ENCODE results near the gene RNF157. TPM values are rescaled to one million over a fixed set of nuclear protein-coding genes. Genes with fewer than 3 reads are reported as not detected.

Gene RNF157
- total and polyA plus RNA-seq, 4 donors: 0.36 to 3.8 (median 1.8) TPM

- Histone ChIP-seq H3K27ac (ENCODE audit: low read depth in 1 of 2, low read length in 2 of 2) (no peak overlapping the region), H3K9me3 (ENCODE audit: control insufficient read depth, low read length) (no peaks in the 10 kb centered on the region), H3K4me3 (ENCODE audit: low read length in 2 of 2) (no peak overlapping the region), H3K4me1 (ENCODE audit: control insufficient read depth in 1 of 2, insufficient read depth in 2 of 2, low read length in 2 of 2) (no peaks in the 10 kb centered on the region), H3K27me3 (ENCODE audit: control insufficient read depth in 1 of 2, insufficient read depth in 2 of 2, low read length in 1 of 2) (no peaks in the 10 kb centered on the region), H3K36me3 (ENCODE audit: control insufficient read depth in 1 of 2, insufficient read depth in 2 of 2, low read length in 1 of 2) (no peaks in the 10 kb centered on the region)
- DNase-seq (no peak), ATAC-seq (ENCODE audit: low FRiP score) (no peak)
- intact Hi-C loops (cut with DNase I): no loop called here
- 96 to 97% methylated on average over 3 of the region's 3 CpGs for WGBS, 2 donors
These were observed 86.0 kb downstream of the RNF157 start for GRCh38 chr17:76154292-76154691.

- WGBS, 2 donors: 43 to 50% methylated on average over 5 of the region's 5 CpGs
- no peaks in the 10 kb centered on the region for H3K4me1 ChIP-seq (ENCODE audit: control insufficient read depth in 1 of 2, insufficient read depth in 2 of 2, low read length in 2 of 2)
- H3K27ac ChIP-seq (ENCODE audit: low read depth in 1 of 2, low read length in 2 of 2): no peak overlapping the region
- DNase-seq (no peak), ATAC-seq (ENCODE audit: low FRiP score) (no peak)
- H3K36me3 ChIP-seq (ENCODE audit: control insufficient read depth in 1 of 2, insufficient read depth in 2 of 2, low read length in 1 of 2): no peaks in the 10 kb centered on the region
- no peaks in the 10 kb centered on the region for H3K27me3 ChIP-seq (ENCODE audit: control insufficient read depth in 1 of 2, insufficient read depth in 2 of 2, low read length in 1 of 2)
- intact Hi-C loops (cut with DNase I): no loop called here
- no peak overlapping the region for H3K4me3 ChIP-seq (ENCODE audit: low read length in 2 of 2)
- H3K9me3 ChIP-seq (ENCODE audit: control insufficient read depth, low read length): no peaks in the 10 kb centered on the region
These were observed 86.7 kb downstream of the RNF157 start for GRCh38 chr17:76153640-76154039.

- WGBS, 2 donors: 89 to 91% methylated on average over 9 of the region's 9 CpGs
- no peaks in the 10 kb centered on the region for H3K36me3 ChIP-seq (ENCODE audit: control insufficient read depth in 1 of 2, insufficient read depth in 2 of 2, low read length in 1 of 2)
- intact Hi-C loops (cut with DNase I): no loop called here
These were observed 87.1 kb downstream of the RNF157 start for GRCh38 chr17:76153202-76153601.

GRCh38 chr17:76152591-76152990, 87.7 kb downstream of the RNF157 start:
- no peaks in the 10 kb centered on the region for H3K27me3 ChIP-seq (ENCODE audit: control insufficient read depth in 1 of 2, insufficient read depth in 2 of 2, low read length in 1 of 2)
- no peak overlapping the region for H3K27ac ChIP-seq (ENCODE audit: low read depth in 1 of 2, low read length in 2 of 2)
- ATAC-seq (ENCODE audit: low FRiP score) (no peak), DNase-seq (no peak)
- H3K4me3 ChIP-seq (ENCODE audit: low read length in 2 of 2): no peak overlapping the region
- intact Hi-C loops (cut with DNase I): no loop called here
- WGBS, 2 donors: 90 to 95% methylated on average over 7 of the region's 7 CpGs
- no peaks in the 10 kb centered on the region for H3K36me3 ChIP-seq (ENCODE audit: control insufficient read depth in 1 of 2, insufficient read depth in 2 of 2, low read length in 1 of 2)
- H3K9me3 ChIP-seq (ENCODE audit: control insufficient read depth, low read length): no peaks in the 10 kb centered on the region
- no peaks in the 10 kb centered on the region for H3K4me1 ChIP-seq (ENCODE audit: control insufficient read depth in 1 of 2, insufficient read depth in 2 of 2, low read length in 2 of 2)

More at GRCh38 chr17:76153202-76153601, 87.1 kb downstream of the RNF157 start:
- Histone ChIP-seq H3K27ac (ENCODE audit: low read depth in 1 of 2, low read length in 2 of 2) (no peak overlapping the region), H3K4me3 (ENCODE audit: low read length in 2 of 2) (no peak overlapping the region), H3K27me3 (ENCODE audit: control insufficient read depth in 1 of 2, insufficient read depth in 2 of 2, low read length in 1 of 2) (no peaks in the 10 kb centered on the region), H3K4me1 (ENCODE audit: control insufficient read depth in 1 of 2, insufficient read depth in 2 of 2, low read length in 2 of 2) (no peaks in the 10 kb centered on the region), H3K9me3 (ENCODE audit: control insufficient read depth, low read length) (no peaks in the 10 kb centered on the region)
- no peak for DNase-seq
- no peak for ATAC-seq (ENCODE audit: low FRiP score)

GRCh38 chr17:76151896-76152454, 88.3 kb downstream of the RNF157 start:
- WGBS, 2 donors: 95 to 98% methylated on average over 8 of the region's 8 CpGs
- H3K27me3 ChIP-seq (ENCODE audit: control insufficient read depth in 1 of 2, insufficient read depth in 2 of 2, low read length in 1 of 2): no peaks in the 10 kb centered on the region
- no peak overlapping the region for H3K4me3 ChIP-seq (ENCODE audit: low read length in 2 of 2)
- H3K4me1 ChIP-seq (ENCODE audit: control insufficient read depth in 1 of 2, insufficient read depth in 2 of 2, low read length in 2 of 2): no peaks in the 10 kb centered on the region
- H3K27ac ChIP-seq (ENCODE audit: low read depth in 1 of 2, low read length in 2 of 2): no peak overlapping the region
- no peaks in the 10 kb centered on the region for H3K9me3 ChIP-seq (ENCODE audit: control insufficient read depth, low read length)
- no peaks in the 10 kb centered on the region for H3K36me3 ChIP-seq (ENCODE audit: control insufficient read depth in 1 of 2, insufficient read depth in 2 of 2, low read length in 1 of 2)
- no peak for ATAC-seq (ENCODE audit: low FRiP score)
- DNase-seq: no peak
- intact Hi-C loops (cut with DNase I): no loop called here

GRCh38 chr17:76150712-76151622, 89.3 kb downstream of the RNF157 start:
- no peaks in the 10 kb centered on the region for H3K36me3 ChIP-seq (ENCODE audit: control insufficient read depth in 1 of 2, insufficient read depth in 2 of 2, low read length in 1 of 2)
- DNase-seq: no peak
- H3K4me3 ChIP-seq (ENCODE audit: low read length in 2 of 2): no peak overlapping the region
- intact Hi-C loops (cut with DNase I): no loop called here
- H3K27me3 ChIP-seq (ENCODE audit: control insufficient read depth in 1 of 2, insufficient read depth in 2 of 2, low read length in 1 of 2): no peaks in the 10 kb centered on the region
- ATAC-seq (ENCODE audit: low FRiP score): no peak
- WGBS, 2 donors: 63 to 70% methylated on average over 23 of the region's 23 CpGs
- no peaks in the 10 kb centered on the region for H3K9me3 ChIP-seq (ENCODE audit: control insufficient read depth, low read length)
- no peaks in the 10 kb centered on the region for H3K4me1 ChIP-seq (ENCODE audit: control insufficient read depth in 1 of 2, insufficient read depth in 2 of 2, low read length in 2 of 2)
- H3K27ac ChIP-seq (ENCODE audit: low read depth in 1 of 2, low read length in 2 of 2): no peak overlapping the region

GRCh38 chr17:76149214-76149613, 91.1 kb downstream of the RNF157 start:
- Histone ChIP-seq H3K4me1 (ENCODE audit: control insufficient read depth in 1 of 2, insufficient read depth in 2 of 2, low read length in 2 of 2) (no peaks in the 10 kb centered on the region), H3K9me3 (ENCODE audit: control insufficient read depth, low read length) (no peaks in the 10 kb centered on the region), H3K4me3 (ENCODE audit: low read length in 2 of 2) (no peak overlapping the region), H3K27ac (ENCODE audit: low read depth in 1 of 2, low read length in 2 of 2) (no peak overlapping the region), H3K36me3 (ENCODE audit: control insufficient read depth in 1 of 2, insufficient read depth in 2 of 2, low read length in 1 of 2) (no peaks in the 10 kb centered on the region), H3K27me3 (ENCODE audit: control insufficient read depth in 1 of 2, insufficient read depth in 2 of 2, low read length in 1 of 2) (no peaks in the 10 kb centered on the region)
- 92 to 95% methylated on average over 10 of the region's 10 CpGs for WGBS, 2 donors
- DNase-seq (no peak), ATAC-seq (ENCODE audit: low FRiP score) (no peak)
- intact Hi-C loops (cut with DNase I): no loop called here

GRCh38 chr17:76148015-76148326, 92.3 kb downstream of the RNF157 start:
- 92 to 97% methylated on average over 1 of the region's 1 CpG for WGBS, 2 donors
- intact Hi-C loops (cut with DNase I): no loop called here
- H3K27ac ChIP-seq (ENCODE audit: low read depth in 1 of 2, low read length in 2 of 2): no peak overlapping the region
- DNase-seq: no peak
- H3K27me3 ChIP-seq (ENCODE audit: control insufficient read depth in 1 of 2, insufficient read depth in 2 of 2, low read length in 1 of 2): no peaks in the 10 kb centered on the region
- no peaks in the 10 kb centered on the region for H3K36me3 ChIP-seq (ENCODE audit: control insufficient read depth in 1 of 2, insufficient read depth in 2 of 2, low read length in 1 of 2)
- no peak overlapping the region for H3K4me3 ChIP-seq (ENCODE audit: low read length in 2 of 2)
- no peak for ATAC-seq (ENCODE audit: low FRiP score)
- no peaks in the 10 kb centered on the region for H3K4me1 ChIP-seq (ENCODE audit: control insufficient read depth in 1 of 2, insufficient read depth in 2 of 2, low read length in 2 of 2)
- H3K9me3 ChIP-seq (ENCODE audit: control insufficient read depth, low read length): no peaks in the 10 kb centered on the region

All from aorta (tissue), 5 donors.